ACC112 (cell line): ENCODE data around the gene CAMTA2.
A peak's percentile ranks its signal among the peaks of the same experiment; 100 is the strongest.

ENCODE experiments used
- H2AFZ ChIP-seq: fragments of 200-600 bp; sonication (generic); one replicate; pipeline ENCODE4 v1.6.0; 2017; ENCODE audit warnings: antibody characterized with exemption, low read length; ENCODE audit not compliant: unreplicated experiment
- H3K27ac ChIP-seq: fragments of 200-600 bp; sonication (generic); 2 replicates; pipeline ENCODE4 v1.5.1; 2014; ENCODE audit warnings: low read depth, mild to moderate bottlenecking, antibody characterized with exemption, low read length, moderate library complexity
- H3K27me3 ChIP-seq: fragments of 200-600 bp; sonication (generic); 2 replicates; pipeline ENCODE4 v1.6.1; 2014; ENCODE audit warnings: mild to moderate bottlenecking, antibody characterized with exemption, low read length, moderate library complexity, mixed read lengths; ENCODE audit not compliant: insufficient read depth
- H3K36me3 ChIP-seq: fragments of 200-600 bp; sonication (generic); 2 replicates; pipeline ENCODE4 v1.6.1; 2016; ENCODE audit warnings: mild to moderate bottlenecking, antibody characterized with exemption, low read length, moderate library complexity, mixed read lengths; ENCODE audit not compliant: insufficient read depth
- H3K4me1 ChIP-seq: fragments of 200-600 bp; sonication (generic); one replicate; pipeline ENCODE4 v1.6.1; 2016; ENCODE audit warnings: low read length, mixed read lengths; ENCODE audit not compliant: insufficient read depth, unreplicated experiment, control insufficient read depth
- H3K4me3 ChIP-seq: fragments of 200-600 bp; sonication (generic); 2 replicates; pipeline ENCODE4 v1.5.1; 2014; ENCODE audit warnings: mild to moderate bottlenecking, low read depth, low read length
- H3K79me2 ChIP-seq: fragments of 200-600 bp; sonication (generic); one replicate; pipeline ENCODE4 v1.6.0; 2016; ENCODE audit warnings: low read length; ENCODE audit not compliant: control insufficient read depth, unreplicated experiment, insufficient read depth

Gene CAMTA2

DNA sequence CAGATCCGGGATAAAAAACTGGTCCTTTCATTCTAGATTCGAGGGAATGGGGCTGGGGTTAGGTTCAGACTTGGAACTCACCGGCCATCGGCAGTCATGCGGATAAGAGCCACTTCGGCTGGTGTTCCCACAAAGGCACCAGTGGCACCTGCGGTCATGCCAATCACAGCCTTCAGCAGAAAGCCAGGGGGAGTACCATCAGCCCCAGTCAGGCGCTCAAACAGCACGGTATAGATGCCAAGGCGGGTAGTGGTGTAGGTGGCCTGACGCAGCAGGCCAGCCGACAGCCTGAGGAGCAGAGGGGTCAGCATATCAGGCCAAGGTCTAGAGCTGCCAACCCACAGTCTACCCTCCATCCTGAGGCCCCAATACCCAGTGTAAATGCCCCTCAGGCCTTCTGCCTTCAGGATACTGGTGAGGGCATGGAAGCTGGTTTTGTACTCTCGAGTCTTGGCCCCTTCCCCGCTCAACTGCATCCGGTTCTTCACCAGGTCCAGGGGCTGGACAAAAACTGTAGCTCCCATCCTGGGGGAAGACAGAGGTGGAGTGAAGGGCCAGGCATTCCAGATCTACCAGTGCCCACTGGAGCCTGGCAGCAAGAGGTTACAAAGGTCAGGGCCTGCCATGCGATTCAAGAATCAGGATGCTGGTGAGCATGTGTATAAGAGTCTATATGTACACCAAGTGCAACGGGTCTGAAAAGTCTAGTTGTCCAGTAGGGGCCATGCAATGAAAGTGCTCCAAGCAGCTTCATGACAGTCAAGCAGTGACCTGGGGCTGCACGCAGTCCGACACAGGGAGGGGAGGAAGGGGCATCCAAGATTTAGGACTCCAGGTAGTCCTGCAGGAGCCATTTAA, 48.6 kb downstream of the CAMTA2 start:
- Histone ChIP-seq H3K4me3 (peak overlapping the region; percentile 87), H3K4me1 (peaks cover 39% of the 10 kb centered on the region), H3K36me3 (no peaks in the 10 kb centered on the region), H3K27ac (peak overlapping the region; percentile 89; the same call in 1 of the 2 replicates), H3K27me3 (no peaks in the 10 kb centered on the region), H2AFZ (peak overlapping the region; percentile 82), H3K79me2 (peaks cover 47% of the 10 kb centered on the region)

GRCh38 chr17:4938069-4938491, 49.4 kb downstream of the CAMTA2 start:
- Histone ChIP-seq H3K79me2 (peaks cover 40% of the 10 kb centered on the region), H3K27me3 (no peaks in the 10 kb centered on the region), H3K4me3 (peak overlapping the region; percentile 87; the same call in 1 of the 2 replicates), H3K27ac (no peak overlapping the region), H2AFZ (no peak overlapping the region), H3K36me3 (no peaks in the 10 kb centered on the region), H3K4me1 (peaks cover 36% of the 10 kb centered on the region)

DNA sequence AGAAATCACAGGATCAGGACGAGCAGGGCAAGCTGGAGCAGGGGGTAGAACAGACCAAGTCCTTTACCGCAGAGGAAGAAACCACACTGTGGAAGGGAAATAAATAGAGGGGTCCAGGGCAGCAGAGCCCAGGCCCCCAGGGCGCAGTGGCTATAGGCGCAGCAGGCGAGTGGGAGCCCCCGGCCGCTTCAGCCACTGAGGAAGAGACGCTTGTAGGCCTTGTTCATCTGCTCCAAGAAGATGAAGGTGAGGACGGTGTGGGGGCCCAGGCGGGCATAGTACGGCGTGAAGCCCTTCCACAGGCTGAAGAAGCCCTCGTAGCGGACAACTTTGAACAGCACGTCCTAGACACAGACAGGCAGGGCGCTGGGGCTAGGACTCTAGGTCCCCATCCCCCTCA, 49.9 kb downstream of the CAMTA2 start:
- no peak overlapping the region for H3K27ac ChIP-seq
- H2AFZ ChIP-seq = no peak overlapping the region
- H3K4me1 ChIP-seq = peaks cover 31% of the 10 kb centered on the region
- peaks cover 35% of the 10 kb centered on the region for H3K79me2 ChIP-seq
- no peaks in the 10 kb centered on the region for H3K27me3 ChIP-seq
- no peaks in the 10 kb centered on the region for H3K36me3 ChIP-seq
- no peak overlapping the region for H3K4me3 ChIP-seq

DNA sequence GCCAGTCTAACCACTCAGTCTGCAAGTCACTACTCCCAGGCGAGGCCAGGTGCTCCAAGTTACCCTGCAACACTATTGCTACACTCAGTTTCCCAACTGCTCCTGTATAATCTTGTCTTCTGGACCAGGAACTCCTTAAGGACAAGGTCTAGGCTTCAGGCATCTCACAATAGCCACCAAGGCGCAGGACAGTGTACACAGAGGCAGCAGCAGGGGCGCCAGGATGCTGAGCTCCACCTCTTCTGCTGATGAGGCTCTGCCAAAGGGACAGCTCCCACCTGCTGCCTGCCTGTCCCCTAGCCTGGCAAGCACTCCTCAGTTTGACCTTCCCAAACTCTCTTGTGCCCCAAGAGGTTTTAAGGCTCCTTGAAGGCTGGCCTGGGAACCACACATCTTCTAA, 51.0 kb downstream of the CAMTA2 start:
- Histone ChIP-seq H3K36me3 (no peaks in the 10 kb centered on the region), H3K4me1 (peaks cover 20% of the 10 kb centered on the region), H3K27ac (no peak overlapping the region), H3K79me2 (peaks cover 25% of the 10 kb centered on the region), H3K27me3 (no peaks in the 10 kb centered on the region), H2AFZ (no peak overlapping the region), H3K4me3 (no peak overlapping the region)

DNA sequence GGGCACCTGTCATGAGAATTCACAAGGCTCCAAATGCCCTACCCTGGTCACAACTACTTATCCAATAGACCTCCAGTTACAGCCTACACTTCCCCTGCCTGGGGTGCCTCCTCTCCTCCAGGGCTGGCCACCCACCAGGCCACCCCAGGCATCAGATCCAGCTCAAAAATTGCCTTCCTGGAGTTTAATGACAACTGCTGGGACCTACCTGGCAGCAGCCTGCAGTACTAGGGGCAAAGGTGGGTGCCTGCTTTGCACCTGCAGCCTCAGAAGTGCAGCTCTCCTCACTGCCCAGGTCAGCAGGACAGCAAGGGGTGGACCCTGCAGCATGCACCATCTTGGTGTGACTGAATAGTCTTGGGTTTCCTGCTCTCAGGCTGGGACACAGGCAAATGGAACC, 51.8 kb downstream of the CAMTA2 start:
- Histone ChIP-seq H3K27ac (no peak overlapping the region), H3K79me2 (peaks cover 17% of the 10 kb centered on the region), H3K4me1 (peaks cover 18% of the 10 kb centered on the region), H2AFZ (no peak overlapping the region), H3K27me3 (no peaks in the 10 kb centered on the region), H3K4me3 (no peak overlapping the region), H3K36me3 (peaks cover 3% of the 10 kb centered on the region; the same call in 1 of the 2 replicates)

GRCh38 chr17:4934173-4934979, 53.1 kb downstream of the CAMTA2 start:
- peaks cover 16% of the 10 kb centered on the region for H3K79me2 ChIP-seq
- no peak overlapping the region for H3K27ac ChIP-seq
- peaks cover 18% of the 10 kb centered on the region for H3K4me1 ChIP-seq
- no peak overlapping the region for H2AFZ ChIP-seq
- H3K4me3 ChIP-seq = no peak overlapping the region
- peaks cover 3% of the 10 kb centered on the region; the same call in 1 of the 2 replicates for H3K36me3 ChIP-seq
- no peaks in the 10 kb centered on the region for H3K27me3 ChIP-seq

DNA sequence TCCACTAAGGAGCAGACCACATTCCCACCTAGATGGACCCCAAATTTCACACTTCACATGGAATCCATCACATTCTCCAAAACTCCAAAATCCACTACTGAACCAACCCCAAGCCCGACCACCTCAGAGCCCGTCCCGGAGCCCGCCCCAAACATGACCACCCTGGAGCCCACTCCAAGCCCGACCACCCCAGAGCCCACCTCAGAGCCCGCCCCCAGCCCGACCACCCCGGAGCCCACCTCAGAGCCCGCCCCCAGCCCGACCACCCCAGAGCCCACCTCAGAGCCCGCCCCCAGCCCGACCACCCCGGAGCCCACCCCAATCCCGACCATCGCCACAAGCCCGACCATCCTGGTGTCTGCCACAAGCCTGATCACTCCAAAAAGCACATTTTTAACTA, 53.8 kb downstream of the CAMTA2 start:
- Histone ChIP-seq H3K27me3 (no peaks in the 10 kb centered on the region), H3K36me3 (peaks cover 3% of the 10 kb centered on the region; the same call in 1 of the 2 replicates), H3K27ac (no peak overlapping the region), H3K4me3 (no peak overlapping the region), H3K79me2 (peaks cover 9% of the 10 kb centered on the region), H3K4me1 (peaks cover 13% of the 10 kb centered on the region), H2AFZ (no peak overlapping the region)

- H3K4me1 ChIP-seq = peaks cover 9% of the 10 kb centered on the region
- H3K36me3 ChIP-seq = peaks cover 3% of the 10 kb centered on the region; the same call in 1 of the 2 replicates
- H3K27ac ChIP-seq = no peak overlapping the region
- H3K27me3 ChIP-seq = no peaks in the 10 kb centered on the region
- no peak overlapping the region for H3K4me3 ChIP-seq
- no peak overlapping the region for H2AFZ ChIP-seq
- no peaks in the 10 kb centered on the region for H3K79me2 ChIP-seq
These were observed 54.7 kb downstream of the CAMTA2 start for GRCh38 chr17:4932756-4933155.

GRCh38 chr17:4931963-4932362, 55.5 kb downstream of the CAMTA2 start, which contains the start of gene GP1BA:
TSS of gene GP1BA (plus strand) at chr17:4932277. CDS start at chr17:4932605, 328 bp downstream.
- no peaks in the 10 kb centered on the region for H3K79me2 ChIP-seq
- no peaks in the 10 kb centered on the region for H3K27me3 ChIP-seq
- no peak within 1 kb of the TSS for H3K27ac ChIP-seq
- H3K4me3 ChIP-seq = no peak within 1 kb of the TSS
- H3K36me3 ChIP-seq = peaks cover 3% of the 10 kb centered on the region; the same call in 1 of the 2 replicates
- H2AFZ ChIP-seq = no peak within 1 kb of the TSS
- peaks cover 9% of the 10 kb centered on the region for H3K4me1 ChIP-seq

DNA sequence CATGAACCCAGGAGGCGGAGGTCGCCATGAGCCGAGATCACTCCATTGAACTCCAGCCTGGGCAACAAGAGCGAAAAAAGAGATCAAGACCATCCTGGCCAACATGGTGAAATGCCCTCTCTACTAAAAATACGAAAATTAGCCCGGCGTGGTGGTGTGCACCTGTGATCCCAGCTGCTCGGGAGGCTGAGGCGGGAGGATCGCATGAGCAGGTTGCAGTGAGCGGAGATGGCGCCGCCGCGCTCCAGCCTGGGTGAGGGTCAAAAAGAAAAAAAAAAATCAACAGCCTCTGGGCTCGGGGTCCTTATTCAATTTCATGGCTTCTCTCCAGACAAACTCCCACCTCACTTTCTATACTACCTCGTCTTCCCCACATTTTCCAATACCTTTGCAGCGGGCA, 58.6 kb downstream of the CAMTA2 start:
- H3K4me3 ChIP-seq = no peak overlapping the region
- H3K27ac ChIP-seq = no peak overlapping the region
- H3K27me3 ChIP-seq = no peaks in the 10 kb centered on the region
- H3K36me3 ChIP-seq = peaks cover 3% of the 10 kb centered on the region; the same call in 1 of the 2 replicates
- H2AFZ ChIP-seq = no peak overlapping the region
- peaks cover under 1% of the 10 kb centered on the region for H3K4me1 ChIP-seq
- H3K79me2 ChIP-seq = no peaks in the 10 kb centered on the region
